ENCODE data around the gene SBNO2. TPM values are rescaled to one million over a fixed set of nuclear protein-coding genes. Genes with fewer than 3 reads are reported as not detected.

The SBNO2 gene
- polyA plus RNA-seq, 1 experiment, result 9.9 TPM

DNA sequence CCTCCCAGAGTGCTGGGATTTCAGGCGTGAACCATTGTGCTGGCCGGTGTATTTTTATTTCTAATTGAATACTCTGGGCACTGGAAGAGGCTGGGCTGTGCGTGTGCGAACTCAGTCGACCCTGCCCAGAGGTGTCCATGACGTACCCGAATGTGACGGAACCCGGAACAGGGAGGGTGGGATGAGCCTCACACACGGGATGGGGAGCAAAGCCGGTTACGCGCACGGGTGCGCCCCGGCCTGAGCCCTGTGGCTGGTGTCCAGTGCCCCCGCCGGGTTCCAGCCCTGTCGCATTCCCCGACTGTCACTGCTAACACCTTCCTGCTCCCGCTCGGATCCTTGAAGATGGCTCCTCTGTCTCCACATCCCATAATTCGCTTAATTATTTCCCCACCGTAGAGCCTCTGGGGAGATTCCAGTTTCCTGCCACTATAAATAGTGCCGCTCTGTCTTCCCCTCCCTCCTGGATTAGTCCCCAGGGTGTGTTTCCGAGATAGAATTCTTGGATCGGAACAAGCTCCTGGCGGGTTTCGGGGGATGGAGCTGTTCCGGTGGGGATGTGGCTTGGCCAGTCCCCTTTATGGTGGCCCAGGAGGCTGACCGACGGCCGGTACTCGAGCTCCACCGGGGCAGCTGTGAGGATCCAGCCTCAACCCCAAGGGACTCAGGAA lies 22.0 kb downstream of the SBNO2 start:
- no peak for TF ChIP-seq CTCF (IDR thresholded peaks at IDR 0.05; ENCODE audit: low read depth, low read length)
- no peak for DNase-seq (ENCODE audit: low read depth, low spot score)
- no peaks in the 10 kb centered on the region for H3K27me3 ChIP-seq (ENCODE audit: control insufficient read depth, insufficient read depth, low read length)
- H3K27ac ChIP-seq (ENCODE audit: low read depth, low read length), result peak overlapping the region; percentile 11
- ChIA-PET CTCF (interaction anchor here (0.6 kb wide), 1 partner anchor 38 kb away, joined by 5 read pairs; no protein-coding TSS in a partner anchor), POLR2A (no interaction called here)
- H3K4me3 ChIP-seq (ENCODE audit: low read depth, low read length), result no peak overlapping the region
- no peaks in the 10 kb centered on the region; the same call in 1 of the 2 replicates for H3K9me3 ChIP-seq (ENCODE audit: control insufficient read depth, insufficient read depth, low read length)

DNA sequence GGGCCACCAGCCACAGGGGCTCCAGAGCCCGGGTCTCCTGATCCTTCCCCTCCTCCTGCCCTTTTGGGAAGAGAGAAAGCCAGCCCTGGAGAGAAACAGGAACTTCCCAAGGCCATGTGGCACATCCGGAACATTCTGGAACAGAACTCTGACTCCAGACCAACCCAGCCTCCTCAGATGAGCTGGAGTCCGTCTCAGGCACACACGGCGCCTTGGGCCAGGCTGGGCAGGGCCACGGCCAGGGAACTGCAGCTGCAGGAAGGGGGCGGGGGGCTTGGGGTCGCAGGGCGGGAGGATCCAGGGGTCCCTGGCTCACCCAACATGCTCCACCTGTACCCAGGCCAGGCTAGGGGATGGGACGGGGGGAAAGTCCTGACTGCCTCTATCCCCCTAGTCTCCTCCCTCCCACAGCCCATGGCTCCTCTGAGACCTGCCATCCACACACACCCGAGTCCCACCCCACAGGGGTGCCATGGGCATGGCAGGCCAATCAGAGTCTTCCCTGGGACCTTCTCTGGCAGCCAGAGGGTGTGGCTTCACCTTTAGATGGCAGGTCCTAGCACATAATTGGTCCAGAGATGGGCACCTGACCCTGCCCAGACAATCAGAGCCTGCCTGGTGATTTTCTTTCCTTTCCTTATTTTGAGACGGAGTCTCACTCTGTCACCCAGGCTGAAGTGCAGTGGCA lies 22.9 kb downstream of the SBNO2 start:
- TF ChIP-seq CTCF (IDR thresholded peaks at IDR 0.05; ENCODE audit: low read depth, low read length), result no peak
- no peak overlapping the region for H3K4me3 ChIP-seq (ENCODE audit: low read depth, low read length)
- no peaks in the 10 kb centered on the region for H3K27me3 ChIP-seq (ENCODE audit: control insufficient read depth, insufficient read depth, low read length)
- DNase-seq (ENCODE audit: low read depth, low spot score), result no peak
- no peaks in the 10 kb centered on the region; the same call in 1 of the 2 replicates for H3K9me3 ChIP-seq (ENCODE audit: control insufficient read depth, insufficient read depth, low read length)
- POLR2A ChIA-PET, result no interaction called here
- CTCF ChIA-PET, result no interaction called here
- no peak overlapping the region for H3K27ac ChIP-seq (ENCODE audit: low read depth, low read length)

DNA sequence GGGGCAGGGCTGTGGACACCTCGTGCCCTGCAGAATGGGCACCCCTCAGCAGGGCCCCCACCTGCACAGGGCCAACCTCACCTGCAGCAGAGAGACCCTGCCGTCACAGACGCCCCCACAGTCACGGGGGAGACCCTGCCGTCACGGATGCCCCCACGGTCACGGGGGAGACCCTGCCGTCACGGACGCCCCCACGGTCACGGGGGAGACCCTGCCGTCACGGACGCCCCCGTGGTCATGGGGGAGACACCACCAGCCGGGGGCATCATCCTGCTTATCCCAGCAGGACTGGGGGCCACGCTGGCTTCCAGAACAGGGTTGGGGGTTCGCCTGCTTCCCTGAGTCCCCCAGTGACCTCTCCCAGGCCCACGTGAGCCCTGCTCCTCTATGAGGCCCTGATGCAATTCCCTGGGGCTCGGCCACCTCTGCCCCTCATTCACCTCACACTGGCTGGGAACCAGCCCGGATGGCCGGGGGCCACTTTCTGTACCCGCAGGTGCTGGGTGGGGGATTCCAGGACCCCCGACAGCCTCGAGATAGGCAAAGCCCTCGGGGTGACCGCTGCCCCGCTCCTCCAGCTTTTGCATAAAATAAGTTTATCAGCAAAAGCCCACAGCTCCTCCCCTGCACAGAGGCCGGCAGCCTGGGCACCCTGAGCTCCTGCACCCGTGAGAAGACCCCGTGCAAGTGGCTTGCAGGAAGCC lies 23.6 kb downstream of the SBNO2 start:
- Histone ChIP-seq H3K27me3 (ENCODE audit: control insufficient read depth, insufficient read depth, low read length) (no peaks in the 10 kb centered on the region), H3K27ac (ENCODE audit: low read depth, low read length) (no peak overlapping the region), H3K9me3 (ENCODE audit: control insufficient read depth, insufficient read depth, low read length) (peaks cover 4% of the 10 kb centered on the region; the same call in 1 of the 2 replicates), H3K4me3 (ENCODE audit: low read depth, low read length) (no peak overlapping the region)
- DNase-seq (ENCODE audit: low read depth, low spot score), result no peak
- ChIA-PET POLR2A (no interaction called here), CTCF (no interaction called here)
- TF ChIP-seq CTCF (IDR thresholded peaks at IDR 0.05; ENCODE audit: low read depth, low read length), result no peak

DNA sequence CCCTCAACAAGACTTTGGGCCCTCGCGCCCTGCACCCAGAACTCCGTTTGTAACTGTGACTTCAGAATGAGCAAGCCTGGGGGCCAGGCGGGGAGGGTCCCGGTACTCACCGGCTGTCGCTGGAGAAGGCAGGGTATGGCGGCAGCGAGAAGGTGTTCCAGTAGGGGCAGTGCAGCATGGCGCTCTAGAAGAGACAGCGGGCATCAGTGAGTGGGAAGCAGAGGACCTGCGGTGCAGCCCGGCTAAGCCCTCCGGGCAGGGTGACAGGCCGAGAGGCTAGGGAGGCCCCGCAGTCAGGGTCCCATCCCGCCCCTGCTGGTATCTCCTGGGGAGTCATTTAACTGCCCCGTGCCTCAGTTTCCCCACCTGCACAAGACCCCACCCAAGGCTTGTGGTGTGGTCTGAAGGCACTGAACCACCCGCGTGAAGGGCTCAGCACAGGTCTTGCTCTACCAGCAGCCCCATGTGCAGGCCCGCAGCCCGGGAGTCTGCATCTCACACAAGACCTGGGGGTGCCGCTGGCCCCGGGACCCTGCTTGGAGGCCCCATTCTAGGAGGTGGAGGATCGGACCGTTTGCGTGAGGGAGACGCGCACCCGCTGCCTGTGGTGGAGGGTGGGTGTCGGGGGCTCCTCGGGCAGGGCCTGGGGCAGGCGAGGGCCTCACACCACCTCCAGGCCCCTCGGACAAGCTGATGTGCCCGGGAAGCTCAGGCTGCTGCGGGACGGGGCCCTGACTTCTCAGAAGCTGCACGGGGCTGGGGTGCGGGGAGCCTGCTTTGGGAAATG lies 24.6 kb downstream of the SBNO2 start:
- no peaks in the 10 kb centered on the region for H3K27me3 ChIP-seq (ENCODE audit: control insufficient read depth, insufficient read depth, low read length)
- H3K9me3 ChIP-seq (ENCODE audit: control insufficient read depth, insufficient read depth, low read length), result peaks cover 5% of the 10 kb centered on the region; the same call in 1 of the 2 replicates
- no peak for TF ChIP-seq CTCF (IDR thresholded peaks at IDR 0.05; ENCODE audit: low read depth, low read length)
- ChIA-PET POLR2A (no interaction called here), CTCF (no interaction called here)
- H3K27ac ChIP-seq (ENCODE audit: low read depth, low read length), result no peak overlapping the region
- no peak overlapping the region for H3K4me3 ChIP-seq (ENCODE audit: low read depth, low read length)
- no peak for DNase-seq (ENCODE audit: low read depth, low spot score)
